Putamen (tissue), 1 donor: ENCODE data around the gene DAB2IP.
A peak's percentile ranks its signal among the peaks of the same experiment; 100 is the strongest.

Source experiments
- DNase-seq: peaks from one replicate; pipeline ENCODE4 v3.0.0-alpha.2; 2016; ENCODE audit warnings: low spot score

The DAB2IP gene

GRCh38 chr9:121763561-121764370 is 112.3 kb downstream of the DAB2IP start:
- DNase-seq = no peak

DNA sequence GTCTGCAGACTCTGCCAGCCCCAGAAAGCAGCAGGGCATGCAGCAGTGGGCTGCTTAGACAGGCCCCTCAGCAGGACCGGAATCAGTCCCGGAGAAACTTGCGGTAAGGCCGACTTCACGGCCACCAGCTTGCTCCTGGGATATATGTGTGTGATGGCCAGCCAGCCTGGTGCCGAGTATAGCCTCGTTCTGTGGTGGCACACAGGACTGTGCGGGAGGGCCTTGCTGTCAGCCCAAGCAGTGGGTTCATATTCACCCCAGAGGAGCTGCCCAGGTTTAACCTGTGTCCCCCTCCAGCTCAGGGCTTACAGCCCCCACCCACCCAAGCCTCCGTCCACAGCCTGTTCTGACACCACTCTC is 112.9 kb downstream of the DAB2IP start:
- no peak for DNase-seq

DNA sequence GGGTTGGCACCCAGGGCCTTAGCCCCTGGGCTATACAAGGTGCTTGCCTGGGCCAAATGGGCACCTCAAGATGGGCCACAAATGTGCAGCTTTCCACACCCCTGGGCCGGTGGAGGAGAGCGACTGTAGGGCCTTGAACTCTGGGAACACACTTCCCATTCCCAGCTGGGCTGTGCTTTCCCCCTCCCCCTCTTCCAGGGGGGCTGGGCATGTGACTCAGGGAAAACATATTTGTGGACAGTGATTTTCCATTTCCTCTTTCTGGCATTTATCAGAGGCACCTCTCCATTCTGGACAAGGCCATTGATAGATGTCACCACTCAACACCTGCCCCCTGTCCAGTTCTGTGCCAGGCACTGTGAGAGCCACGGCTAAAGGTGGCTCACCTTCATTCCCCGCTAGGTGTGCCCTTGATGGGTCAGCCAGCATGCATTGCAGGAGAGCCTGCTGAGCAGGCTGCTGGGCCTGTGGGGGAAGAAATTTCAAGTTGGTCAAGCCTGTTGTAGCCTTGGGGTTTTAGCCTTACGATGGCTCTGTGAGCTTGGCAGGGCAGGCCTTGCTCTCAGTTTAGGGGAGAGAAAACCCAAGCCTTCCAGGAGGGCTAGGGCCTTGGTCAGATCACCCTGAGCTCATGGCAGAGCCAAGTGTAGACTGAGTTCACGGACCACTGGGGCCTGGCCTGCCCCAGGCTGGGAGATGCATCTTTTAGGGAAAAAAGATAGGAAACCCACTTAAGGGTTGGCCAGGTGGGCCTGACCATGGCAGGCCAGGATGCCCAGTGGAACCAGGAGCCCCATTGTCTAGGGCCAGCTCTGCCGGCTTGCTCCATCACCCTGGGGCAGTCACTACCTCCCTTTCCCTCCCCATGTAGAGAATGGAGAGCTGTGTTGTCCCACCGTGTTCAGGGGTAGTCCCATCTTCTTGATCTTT is 113.9 kb downstream of the DAB2IP start:
- no peak for DNase-seq

- no peak for DNase-seq
Observed at GRCh38 chr9:121766081-121766683, 114.7 kb downstream of the DAB2IP start.

DNA sequence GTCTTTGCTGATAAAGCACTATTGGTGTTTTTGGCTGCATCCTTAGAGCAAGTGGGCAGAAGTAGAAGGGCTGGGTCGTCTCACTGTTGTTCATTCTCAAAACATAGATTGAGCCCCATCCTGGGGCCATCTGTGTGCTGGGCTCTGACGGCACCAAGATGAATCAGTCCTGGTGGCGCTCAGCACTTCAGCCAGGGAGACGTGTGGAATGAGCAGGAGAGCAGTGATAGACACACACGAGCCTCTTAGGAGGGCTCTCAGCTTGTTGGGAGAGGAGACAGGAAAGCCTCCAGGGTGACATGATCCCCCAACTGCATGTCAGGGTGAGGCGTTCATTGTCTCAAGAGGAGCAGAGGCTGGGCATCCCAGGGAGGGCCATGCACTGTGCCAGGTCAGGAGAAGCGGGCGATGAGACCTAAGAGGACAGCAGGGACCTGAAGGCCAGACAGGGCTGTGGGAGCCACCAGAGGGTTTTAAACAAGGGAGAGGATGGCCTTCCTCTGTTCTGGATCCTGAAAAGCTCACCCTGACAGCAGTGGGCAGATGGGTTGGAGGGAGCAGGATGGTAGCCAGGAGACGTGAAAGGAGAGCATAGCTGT is 115.8 kb downstream of the DAB2IP start:
- DNase-seq = no peak

- no peak for DNase-seq
Observed at GRCh38 chr9:121768416-121769015, 117.1 kb downstream of the DAB2IP start.

DNA sequence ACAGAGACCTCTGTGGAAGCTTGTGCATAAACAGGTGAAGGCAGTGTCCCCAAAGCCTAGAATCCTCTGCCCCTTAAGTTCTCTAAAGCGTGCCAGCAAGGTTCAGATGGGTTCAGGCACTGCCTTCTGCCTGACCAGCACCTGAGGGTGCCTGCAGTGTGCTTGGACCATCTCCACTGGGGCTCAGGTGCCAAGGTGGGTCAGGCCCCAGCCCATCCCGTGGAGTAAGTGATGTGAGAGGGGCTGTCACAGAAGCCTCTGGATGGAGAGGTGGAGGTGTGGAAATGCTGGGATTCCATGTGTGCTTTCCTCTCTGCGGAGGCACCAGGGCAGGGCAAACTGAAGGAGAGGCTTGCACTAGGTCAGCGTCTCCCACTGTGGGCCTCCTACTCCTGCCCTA is 118.5 kb downstream of the DAB2IP start:
- DNase-seq = no peak

GRCh38 chr9:121770415-121771273 is 119.2 kb downstream of the DAB2IP start:
- no peak for DNase-seq

- no peak for DNase-seq
Observed at GRCh38 chr9:121771418-121771817, 120.0 kb downstream of the DAB2IP start.

GRCh38 chr9:121771851-121772599 is 120.6 kb downstream of the DAB2IP start:
- DNase-seq = peak; percentile 81

- no peak for DNase-seq
Observed at GRCh38 chr9:121772600-121773285, 121.3 kb downstream of the DAB2IP start.

DNA sequence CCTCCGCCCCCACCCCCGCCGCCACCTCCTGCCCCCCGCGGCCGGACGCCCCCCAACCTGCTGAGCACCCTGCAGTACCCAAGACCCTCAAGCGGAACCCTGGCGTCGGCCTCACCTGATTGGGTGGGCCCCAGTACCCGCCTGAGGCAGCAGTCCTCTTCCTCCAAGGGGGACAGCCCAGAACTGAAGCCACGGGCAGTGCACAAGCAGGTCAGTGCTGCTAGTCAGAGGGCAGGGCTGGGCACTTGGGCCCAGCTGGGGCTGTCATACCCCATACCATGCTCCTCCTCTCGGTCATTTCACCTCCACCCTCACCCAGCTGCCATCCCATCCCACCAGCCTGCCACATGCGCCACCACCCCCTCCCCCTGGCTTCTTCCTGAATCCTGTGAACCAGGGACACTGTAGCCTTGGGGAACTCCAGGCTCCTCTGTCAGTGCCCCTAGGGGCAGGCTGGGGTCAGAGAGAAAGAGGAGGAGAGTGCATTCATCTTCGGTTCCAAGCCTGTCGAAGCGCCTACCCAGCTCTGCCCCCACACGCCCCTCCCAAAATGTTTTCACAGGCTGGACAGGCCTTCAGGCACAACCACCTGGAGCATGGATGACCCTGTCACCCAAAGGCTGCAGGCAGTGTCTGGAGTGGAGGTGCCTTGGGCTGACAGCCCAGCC is 122.0 kb downstream of the DAB2IP start:
- no peak for DNase-seq

GRCh38 chr9:121773954-121774714 is 122.7 kb downstream of the DAB2IP start:
- DNase-seq = no peak

DNA sequence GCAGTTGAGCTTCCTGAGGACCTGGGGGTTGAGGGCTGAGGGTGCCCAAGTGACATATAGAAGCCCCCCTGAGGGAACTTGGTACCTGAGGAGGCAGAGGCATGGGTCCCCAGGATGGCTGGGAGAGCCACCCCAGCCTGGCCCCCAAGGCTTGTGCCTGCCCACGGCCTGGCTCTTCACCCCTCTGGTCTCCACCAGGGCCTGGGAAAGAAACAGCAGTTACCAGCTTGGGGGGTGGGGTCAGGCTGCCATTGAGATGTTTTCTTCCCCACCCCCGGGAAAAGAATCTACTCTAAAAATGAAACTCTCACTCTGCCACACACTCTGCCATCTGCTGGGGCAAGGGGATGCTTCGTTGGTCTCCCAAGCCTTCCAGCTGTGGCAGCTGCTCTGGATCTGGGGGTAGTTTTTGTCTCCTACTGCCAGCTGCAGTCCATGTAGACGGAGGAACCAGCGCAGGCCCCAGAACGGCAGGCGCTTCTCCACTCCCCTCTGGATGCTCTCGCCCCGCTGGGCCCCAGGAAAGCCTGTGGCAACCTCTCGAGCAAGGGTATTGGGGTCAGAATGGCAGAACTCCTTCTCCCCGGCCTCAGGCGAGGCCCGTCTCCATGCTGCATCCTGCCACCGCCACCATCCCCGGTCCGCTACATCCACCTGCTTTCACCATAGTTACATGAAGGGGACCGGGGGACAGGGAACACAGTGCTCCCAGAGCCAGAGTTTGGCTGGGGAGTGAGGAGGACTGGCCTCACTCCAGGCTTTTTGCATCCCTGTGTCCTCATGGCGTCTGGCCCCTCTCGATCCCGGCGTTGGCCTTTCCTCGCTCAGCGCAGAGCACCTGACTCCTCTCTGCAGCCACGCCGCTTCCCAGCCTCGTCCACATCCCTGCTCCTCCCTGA is 123.5 kb downstream of the DAB2IP start:
- no peak for DNase-seq

GRCh38 chr9:121776001-121776738 is 124.7 kb downstream of the DAB2IP start:
- no peak for DNase-seq
